NCI-H2196 treated with DMSO at 0.1 percent for 48 hours (cell line): ENCODE data around the gene NFU1.
A peak's percentile ranks its signal among the peaks of the same experiment; 100 is the strongest.
"Not testable (repeated sequence)": the region's sequence is repeated elsewhere in the genome, so short reads cannot be mapped to it uniquely, and the experiment has no call there.

ENCODE experiments used
- DNase-seq: peaks from one replicate; lab custom pipeline; 2025; ENCODE audit not compliant: unreplicated experiment; lab: John Stamatoyannopoulos, UW

The NFU1 gene

DNA sequence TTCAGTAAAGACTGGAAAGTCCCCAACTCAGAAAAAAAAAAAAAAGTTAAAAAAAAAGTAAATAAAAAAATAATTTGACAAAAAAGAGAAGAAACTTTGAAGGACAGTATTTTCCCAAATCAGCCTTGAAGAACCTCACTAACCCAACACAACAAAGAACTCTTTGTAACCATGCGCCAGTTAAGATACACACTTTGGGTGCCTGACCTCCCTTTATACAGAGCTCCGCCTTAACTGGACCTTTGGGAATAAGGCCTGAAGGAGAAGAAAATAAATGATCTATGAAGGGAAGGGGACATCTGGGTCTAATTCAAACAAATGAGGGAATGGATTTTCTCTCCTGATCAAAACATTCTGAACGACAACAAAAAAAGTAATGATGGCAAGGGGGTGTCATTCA lies 48.0 kb downstream of the NFU1 start:
- no peak for DNase-seq

DNA sequence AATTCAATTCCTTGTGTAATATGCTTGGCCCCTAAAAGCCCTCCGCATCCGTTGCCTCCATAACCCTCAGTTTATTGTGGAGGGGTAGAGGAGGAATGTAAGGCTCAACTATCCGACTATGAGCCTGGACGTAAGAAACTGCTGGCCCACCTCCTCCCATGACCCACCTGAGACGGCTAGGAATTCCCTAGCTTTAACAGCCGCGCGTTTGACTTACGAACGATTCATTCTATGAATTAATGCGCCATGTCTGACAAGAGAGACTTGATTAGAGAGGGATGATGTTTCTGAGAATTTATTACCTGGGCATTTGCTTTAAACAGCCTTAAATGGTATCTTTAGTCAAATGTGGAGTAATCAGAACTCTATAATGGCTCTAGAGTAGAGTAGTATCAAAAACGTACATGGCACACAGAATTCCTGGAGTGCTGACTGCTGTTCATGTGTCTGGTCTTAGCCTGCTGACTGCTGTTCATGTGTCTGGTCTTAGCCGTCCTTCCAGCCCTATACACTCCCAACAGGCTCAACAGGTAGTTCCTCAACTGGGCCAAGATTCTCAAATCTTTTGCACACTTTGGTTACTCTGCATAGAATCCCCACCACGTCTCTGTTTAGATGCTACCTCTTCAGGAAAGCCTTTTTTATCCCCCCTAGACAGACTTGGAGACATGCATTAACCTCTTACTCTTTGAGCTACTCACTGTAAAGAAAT lies 49.3 kb downstream of the NFU1 start:
- no peak for DNase-seq

GRCh38 chr2:69386789-69387734 lies 50.2 kb downstream of the NFU1 start, which contains the start of gene GFPT1:
Gene GFPT1 (minus strand): TSS chr2:69387227. CDS start chr2:69387071, 156 bp downstream.
- peak; percentile 53 for DNase-seq

DNA sequence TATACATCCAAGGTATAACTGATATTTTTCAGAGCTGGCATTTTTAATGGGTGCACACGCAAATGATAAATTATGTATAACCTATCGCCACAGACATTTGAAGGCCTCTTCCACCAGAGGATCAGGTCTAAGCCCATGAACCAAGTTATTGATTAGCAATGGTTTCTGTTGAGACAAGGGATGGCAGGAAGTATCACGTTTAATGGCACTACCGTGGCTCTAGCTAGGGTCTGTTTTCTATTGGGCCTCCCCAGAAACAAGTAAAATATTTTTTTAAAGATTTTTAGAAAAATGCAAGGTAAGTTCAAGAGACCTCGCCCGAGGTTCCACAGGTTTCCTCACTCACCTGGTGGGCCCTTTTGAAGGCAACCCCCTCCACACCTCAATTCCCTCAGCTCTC lies 50.9 kb downstream of the NFU1 start:
- DNase-seq: no peak

DNA sequence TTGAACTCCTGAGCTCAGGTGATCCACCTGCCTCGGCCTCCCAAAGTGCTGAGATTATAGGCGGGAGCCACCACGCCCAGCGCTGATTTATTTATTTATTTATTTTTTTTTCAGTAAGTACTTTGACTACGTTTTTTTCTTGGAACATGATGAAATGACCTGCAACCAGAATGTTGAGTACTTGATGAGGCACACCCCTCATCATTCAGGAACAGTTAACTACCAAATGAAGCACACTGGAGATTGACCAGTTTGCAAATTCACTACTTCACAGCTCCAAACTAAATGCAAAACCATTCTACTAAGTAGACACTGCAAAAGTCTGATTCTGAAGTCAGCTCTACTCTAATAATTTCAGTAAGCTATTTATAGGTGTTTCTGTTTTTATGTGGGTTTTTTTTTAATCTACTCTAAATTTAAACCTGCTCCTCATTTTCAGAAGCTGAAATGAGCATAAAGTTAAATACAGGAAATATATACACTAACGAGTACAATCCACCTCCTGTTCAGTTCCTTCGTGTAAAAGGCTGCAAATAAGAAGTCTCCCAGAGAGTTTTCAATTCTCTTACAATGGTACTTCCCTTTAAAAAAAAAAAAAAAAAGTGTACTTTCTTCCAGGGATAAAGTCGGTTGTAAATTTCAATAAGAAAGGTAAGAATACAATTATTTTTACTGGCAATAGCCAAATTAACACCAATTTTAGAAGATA lies 51.6 kb downstream of the NFU1 start:
- no peak for DNase-seq

- no peak for DNase-seq
Observed at GRCh38 chr2:69384618-69385081, 52.6 kb downstream of the NFU1 start.

DNA sequence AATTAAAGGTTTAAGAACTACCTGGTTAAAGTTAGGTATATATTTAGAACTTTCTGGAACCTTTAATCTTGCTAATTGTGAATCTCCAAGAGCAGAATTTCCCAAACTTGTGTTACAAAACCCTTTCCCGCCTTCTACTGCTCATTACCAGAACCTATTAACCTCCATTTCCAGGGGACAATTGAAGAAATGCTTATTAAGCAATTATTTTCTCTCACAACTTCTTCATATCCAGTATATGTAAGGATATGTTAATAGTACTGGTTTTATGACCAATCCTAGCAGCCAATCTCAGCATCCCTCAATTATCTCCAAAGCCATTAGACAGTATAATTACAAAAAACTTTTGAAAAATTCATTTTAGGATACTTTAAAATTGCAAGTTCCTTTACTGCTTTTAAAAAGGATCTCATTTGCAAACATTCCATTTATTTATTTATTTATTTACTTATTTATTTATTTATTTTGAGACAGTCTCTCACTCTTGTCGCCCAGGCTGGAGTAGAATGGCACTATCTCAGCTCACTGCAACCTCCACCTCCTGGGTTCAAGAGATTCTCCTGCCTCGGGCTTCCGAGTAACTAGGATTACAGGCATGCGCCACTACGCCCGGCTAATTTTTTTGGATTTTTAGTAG lies 53.9 kb downstream of the NFU1 start:
- no peak for DNase-seq

DNA sequence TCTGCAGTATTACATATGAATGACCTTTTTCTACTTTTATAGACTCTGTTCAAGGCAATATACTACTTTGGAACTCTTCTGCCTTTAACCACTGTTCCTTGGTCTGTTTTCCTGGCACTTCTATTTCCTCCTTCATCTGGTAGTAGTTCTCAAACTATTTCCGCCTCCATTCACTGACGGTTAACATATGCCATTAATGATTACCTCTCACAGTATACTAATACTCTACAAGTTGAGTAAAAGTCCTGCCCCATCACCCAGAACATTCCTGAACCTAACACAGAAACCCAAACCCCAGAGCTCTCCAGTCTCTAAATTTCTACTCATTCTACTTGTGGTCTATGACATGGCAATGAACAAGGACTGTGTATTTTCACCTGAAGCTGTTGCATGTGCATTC lies 54.7 kb downstream of the NFU1 start:
- no peak for DNase-seq

- no peak for DNase-seq
Observed at GRCh38 chr2:69381337-69381737, 55.9 kb downstream of the NFU1 start.

- no peak for DNase-seq
Observed at GRCh38 chr2:69380072-69380917, 56.9 kb downstream of the NFU1 start.

GRCh38 chr2:69376403-69376802 lies 60.8 kb downstream of the NFU1 start:
- DNase-seq: no peak

GRCh38 chr2:69375494-69376353 lies 61.5 kb downstream of the NFU1 start:
- DNase-seq: peak; percentile 6

- no peak for DNase-seq
Observed at GRCh38 chr2:69372767-69373166, 64.5 kb downstream of the NFU1 start.

GRCh38 chr2:69369802-69370201 lies 67.4 kb downstream of the NFU1 start:
- DNase-seq: no peak

GRCh38 chr2:69368588-69368987 lies 68.6 kb downstream of the NFU1 start:
- no peak for DNase-seq

GRCh38 chr2:69359371-69359770 lies 77.9 kb downstream of the NFU1 start:
- DNase-seq: no peak

- DNase-seq: no peak
Observed at GRCh38 chr2:69358914-69359313, 78.3 kb downstream of the NFU1 start.

DNA sequence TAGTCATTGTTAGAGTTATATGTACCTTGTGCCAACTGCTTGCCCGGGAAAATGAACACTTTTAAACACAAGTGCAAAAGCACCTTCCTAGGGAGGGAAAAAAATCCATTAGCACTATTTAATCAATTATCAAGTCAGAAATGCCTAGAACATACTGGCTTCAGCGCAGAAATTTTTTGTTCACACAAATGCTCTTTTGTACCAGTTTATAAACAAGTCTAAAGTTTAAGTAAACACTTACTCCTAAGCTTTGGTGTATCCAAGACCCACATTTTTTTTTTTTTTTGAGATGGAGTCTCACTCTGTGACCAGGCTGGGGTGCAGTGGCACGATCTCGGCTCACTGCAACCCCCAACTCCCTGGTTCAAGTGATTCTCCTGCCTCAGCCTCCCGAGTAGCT lies 80.8 kb downstream of the NFU1 start:
- no peak for DNase-seq

GRCh38 chr2:69354976-69355375 lies 82.3 kb downstream of the NFU1 start:
- not testable (repeated sequence) for DNase-seq
